ENCODE measurements around the gene SNCG.
"Not testable (repeated sequence)": the region's sequence is repeated elsewhere in the genome, so short reads cannot be mapped to it uniquely, and the experiment has no call there.

The SNCG gene

DNA sequence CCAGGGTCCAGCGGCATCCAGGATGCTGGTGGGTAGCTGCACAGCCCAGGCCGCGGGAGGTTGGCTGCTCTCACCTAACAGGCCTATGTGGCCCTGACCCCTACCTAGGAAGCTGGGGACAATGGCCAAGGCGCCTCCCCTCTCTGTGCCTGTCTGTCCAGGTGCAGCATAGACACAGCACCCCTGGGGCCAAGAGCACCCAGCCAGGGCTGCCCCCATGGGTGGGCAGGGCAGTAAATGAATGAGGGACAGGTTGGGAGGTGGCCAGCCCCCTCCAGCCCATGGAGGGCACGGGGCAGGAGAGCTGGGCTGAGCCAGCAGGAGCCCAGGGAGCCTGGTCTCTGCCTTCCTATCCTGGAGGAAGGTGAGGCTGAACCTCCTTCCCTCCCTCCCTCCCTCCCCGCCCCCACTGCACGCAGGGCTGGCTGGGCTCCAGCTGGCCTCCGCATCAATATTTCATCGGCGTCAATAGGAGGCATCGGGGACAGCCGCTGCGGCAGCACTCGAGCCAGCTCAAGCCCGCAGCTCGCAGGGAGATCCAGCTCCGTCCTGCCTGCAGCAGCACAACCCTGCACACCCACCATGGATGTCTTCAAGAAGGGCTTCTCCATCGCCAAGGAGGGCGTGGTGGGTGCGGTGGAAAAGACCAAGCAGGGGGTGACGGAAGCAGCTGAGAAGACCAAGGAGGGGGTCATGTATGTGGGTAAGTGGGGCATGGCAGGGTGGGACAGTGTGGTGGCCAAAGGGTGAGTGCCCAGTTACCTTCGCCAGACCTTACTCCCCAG, at the start of gene SNCG:
SNCG (plus strand) TSS at position 484 of the 785 bp plus-strand sequence; CDS start at position 583, 99 bp downstream.
- no peak for DNase-seq (ENCODE audit: low read depth, low spot score)

GRCh38 chr10:86914734-86915133, 43.7 kb upstream of the SNCG start:
- DNase-seq (ENCODE audit: low read depth, low spot score): no peak

- no peak for DNase-seq (ENCODE audit: low read depth, low spot score)
Observed at GRCh38 chr10:86918022-86918471, 40.4 kb upstream of the SNCG start.

- no peak for DNase-seq (ENCODE audit: low read depth, low spot score)
Observed at GRCh38 chr10:86922553-86922961, 35.8 kb upstream of the SNCG start.

DNA sequence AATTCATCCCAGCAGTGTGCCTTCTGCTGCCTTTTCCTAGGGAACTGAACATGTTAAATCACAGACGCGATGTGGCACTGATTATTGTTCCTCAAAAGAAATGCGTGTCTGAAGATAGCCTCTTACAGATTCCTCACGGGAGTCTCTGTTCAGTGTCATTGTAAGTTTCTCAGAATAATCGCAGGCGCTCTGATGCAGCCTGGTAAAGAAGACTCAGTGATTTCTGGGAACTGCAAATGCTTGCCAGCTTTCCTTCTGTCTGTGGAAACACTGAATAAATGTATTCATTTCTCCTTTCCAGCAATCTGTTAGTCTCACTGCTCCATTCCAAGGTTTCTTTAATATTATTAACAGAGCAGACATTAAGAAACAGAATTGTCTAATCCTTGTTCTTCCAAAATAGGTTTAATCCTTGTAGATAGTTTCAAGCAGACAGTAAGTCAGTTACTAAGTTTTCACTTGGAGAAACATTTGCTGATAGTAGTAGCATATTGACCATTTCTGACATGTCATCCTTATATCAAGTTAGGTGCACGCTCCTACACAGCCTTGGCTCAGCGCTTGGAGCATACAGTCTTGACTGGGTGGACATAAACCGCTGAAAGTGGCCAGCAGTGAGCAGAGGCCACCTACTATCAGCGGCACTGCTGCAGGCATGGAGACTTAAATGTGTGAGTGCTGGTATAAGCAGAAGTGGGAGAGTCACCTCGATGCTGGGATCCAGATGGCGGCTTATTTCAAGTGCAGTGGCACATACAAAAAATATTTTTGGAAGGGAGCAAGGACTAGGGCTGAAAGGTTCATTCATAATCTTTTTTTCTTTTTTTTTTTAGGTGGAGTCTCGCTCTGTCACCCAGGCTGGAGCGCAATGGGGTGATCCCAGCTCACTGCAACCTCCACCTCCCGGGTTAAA, 28.7 kb upstream of the SNCG start:
- DNase-seq (ENCODE audit: low read depth, low spot score): no peak

- DNase-seq (ENCODE audit: low read depth, low spot score): no peak
Observed at GRCh38 chr10:86931872-86932271, 26.5 kb upstream of the SNCG start.

DNA sequence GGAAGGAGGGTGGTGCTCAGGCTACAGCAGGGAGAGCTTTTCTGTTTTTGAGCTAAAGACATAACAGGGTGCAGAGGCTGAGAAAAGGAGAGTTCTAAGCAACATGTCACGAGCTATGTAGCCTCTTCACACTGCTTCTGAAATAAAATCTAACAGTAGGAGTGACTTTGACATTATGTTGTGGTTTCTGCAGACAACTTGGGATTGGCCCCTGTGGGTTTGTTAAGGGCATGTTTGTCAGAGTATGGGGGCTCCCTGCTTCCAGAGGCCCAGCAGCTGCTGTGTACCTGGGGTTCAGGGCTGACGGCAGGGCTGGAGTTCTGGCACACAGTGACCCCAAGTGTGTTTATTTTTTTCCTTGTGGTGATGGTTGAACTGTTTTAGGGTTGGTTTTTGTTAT, 25.7 kb upstream of the SNCG start:
- DNase-seq (ENCODE audit: low read depth, low spot score): no peak

GRCh38 chr10:86934162-86934711, 24.2 kb upstream of the SNCG start:
- DNase-seq (ENCODE audit: low read depth, low spot score): not testable (repeated sequence)

DNA sequence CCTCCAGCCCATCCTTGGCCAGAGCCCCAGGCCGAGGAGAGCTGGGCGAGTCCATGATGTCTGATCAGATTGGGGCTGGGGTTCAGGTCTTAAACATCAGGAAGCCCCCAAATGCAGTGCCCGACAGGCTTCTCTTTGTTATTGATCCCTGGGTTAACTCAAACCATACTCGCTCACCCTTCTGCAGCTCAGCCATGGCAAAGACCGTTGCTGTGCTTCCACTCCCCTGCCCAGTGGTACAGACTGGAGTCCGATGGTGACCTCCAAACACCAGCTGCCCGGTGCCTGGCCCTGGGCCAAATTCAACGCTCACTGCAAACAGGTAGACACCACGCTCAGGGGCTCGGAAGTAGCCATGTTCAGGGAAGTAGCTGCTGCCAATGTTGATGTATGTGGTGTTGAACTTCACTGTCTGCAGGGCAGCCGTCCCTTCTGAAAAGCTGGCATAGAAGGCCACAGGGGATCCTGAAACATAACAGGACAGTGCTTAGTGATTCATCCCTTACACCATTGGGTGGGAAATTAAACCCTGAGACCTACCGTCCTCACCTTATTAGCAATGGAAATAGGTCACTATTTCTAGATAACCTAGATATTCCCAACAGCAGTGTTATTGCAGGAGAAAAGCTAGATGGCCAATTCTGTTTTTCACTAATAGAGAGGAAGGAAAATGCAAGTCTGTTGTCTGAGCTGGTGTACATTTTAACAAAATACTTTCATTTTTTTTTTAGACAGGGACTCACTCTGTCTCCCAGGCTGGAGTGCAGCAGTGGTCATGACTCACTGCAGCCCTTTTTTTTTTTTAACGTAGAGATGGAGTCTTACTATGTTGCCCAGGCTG, 21.5 kb upstream of the SNCG start:
- DNase-seq (ENCODE audit: low read depth, low spot score): no peak

GRCh38 chr10:86937502-86938154, 20.8 kb upstream of the SNCG start:
- no peak for DNase-seq (ENCODE audit: low read depth, low spot score)

DNA sequence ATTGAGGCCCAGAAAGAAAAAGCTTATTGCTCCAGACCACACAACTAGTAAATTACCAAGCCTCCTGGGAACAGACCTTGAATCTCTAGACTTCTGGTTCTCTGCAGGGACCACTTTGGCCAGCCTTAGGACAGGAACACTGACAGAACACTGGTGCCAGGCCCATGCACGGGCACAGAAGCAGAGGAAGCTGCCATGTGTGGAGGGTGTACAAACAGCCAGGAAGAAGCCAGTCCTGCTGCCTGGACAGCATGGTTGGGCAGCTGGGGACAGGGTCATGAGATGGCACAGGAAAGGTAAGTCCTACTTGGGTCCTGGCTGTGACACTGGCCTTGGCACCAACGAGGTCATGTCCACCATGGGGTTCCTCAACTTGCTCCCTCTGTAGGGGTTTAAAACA, 20.1 kb upstream of the SNCG start:
- DNase-seq (ENCODE audit: low read depth, low spot score): no peak

DNA sequence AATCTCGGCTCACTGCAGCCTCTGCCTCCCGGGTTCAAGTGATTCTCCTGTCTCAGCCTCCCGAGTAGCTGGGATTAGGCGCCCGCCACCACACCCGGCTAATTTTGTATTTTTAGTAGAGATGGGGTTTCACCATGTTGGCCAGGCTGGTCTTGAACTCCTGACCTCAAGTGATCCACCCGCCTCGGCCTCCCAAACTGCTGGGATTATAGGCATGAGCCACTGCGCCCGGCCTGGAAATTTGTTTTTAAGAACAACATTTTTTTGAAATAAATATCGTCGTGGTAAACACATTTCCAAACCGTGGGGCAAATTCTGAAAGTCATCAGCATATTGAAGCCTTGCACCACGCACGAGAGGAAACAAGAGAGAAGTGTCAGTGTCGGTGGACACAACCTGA, 18.3 kb upstream of the SNCG start:
- DNase-seq (ENCODE audit: low read depth, low spot score): not testable (repeated sequence)

GRCh38 chr10:86940677-86941076, 17.7 kb upstream of the SNCG start:
- DNase-seq (ENCODE audit: low read depth, low spot score): no peak

DNA sequence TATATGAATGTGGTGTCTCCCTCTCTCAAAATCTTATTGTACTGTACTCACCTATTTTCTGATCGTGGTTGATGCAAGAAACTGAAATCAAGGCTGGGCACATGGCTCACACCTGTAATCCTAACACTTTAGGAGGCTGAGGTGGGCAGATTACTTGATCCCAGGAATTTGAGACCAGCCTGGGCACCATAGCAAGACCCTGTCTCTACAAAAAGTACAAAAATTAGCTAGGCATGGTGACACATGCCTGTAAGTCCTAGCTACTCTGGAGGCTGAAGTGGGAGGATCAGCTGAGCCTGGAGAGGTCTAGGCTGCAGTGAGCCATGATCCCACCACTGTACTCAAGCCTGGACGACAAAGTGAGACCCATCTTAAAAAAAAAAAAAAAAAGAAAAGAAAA, 17.0 kb upstream of the SNCG start:
- DNase-seq (ENCODE audit: low read depth, low spot score): no peak

GRCh38 chr10:86941991-86942421, 16.4 kb upstream of the SNCG start:
- DNase-seq (ENCODE audit: low read depth, low spot score): no peak

DNA sequence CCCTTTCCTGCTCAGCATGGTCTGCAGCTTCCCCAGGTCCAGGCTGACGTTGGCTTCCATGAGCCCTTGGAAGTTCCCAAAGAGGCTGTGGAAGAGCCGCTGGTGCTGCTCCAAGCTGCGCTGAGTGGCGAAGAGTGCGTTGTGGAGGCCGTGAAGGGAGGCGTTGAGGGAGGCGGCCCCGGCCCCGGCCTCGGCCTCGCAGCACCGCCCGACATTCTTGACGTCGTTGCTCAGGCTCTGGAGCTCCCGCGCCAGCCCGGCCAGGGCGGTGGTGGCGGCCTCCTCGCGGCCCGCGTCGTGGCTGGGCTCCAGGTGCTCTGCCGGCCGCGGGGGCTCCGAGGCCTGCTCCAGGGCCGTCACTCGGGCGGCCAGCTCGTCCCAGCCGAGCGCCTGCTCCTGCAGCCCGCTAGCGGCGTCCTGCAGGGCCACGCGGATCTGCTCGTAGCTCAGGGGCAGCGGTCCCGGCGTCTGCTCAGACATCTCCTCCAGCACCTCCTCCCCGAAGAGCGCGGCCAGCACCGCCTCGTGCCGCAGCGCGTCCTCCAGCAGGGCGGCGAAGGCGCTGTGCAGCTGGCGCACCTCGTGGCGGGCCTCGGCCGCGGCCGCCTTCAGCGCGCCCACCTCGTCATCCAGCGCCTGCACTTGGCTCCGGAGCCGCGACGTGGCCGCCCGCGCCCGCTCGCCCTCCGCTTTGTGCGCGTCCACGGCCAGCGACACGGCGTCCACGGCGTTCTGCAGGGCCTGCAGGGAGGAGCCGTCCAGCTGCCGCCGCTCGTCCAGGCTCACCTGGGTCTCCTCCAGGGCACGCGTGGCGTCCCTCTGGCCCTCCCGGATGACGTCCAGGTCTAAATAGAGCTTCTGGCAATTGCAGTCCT, 15.7 kb upstream of the SNCG start:
- no peak for DNase-seq (ENCODE audit: low read depth, low spot score)

- DNase-seq (ENCODE audit: low read depth, low spot score): no peak
Observed at GRCh38 chr10:86943316-86944030, 14.9 kb upstream of the SNCG start.

- no peak for DNase-seq (ENCODE audit: low read depth, low spot score)
Observed at GRCh38 chr10:86944031-86944419, 14.4 kb upstream of the SNCG start.

- DNase-seq (ENCODE audit: low read depth, low spot score): no peak
Observed at GRCh38 chr10:86944471-86944870, 13.9 kb upstream of the SNCG start.
